ENCODE data around the gene ILF3.
A peak's percentile ranks its signal among the peaks of the same experiment; 100 is the strongest.
"Not testable (repeated sequence)": the region's sequence is repeated elsewhere in the genome, so short reads cannot be mapped to it uniquely, and the experiment has no call there.

The ILF3 gene

DNA sequence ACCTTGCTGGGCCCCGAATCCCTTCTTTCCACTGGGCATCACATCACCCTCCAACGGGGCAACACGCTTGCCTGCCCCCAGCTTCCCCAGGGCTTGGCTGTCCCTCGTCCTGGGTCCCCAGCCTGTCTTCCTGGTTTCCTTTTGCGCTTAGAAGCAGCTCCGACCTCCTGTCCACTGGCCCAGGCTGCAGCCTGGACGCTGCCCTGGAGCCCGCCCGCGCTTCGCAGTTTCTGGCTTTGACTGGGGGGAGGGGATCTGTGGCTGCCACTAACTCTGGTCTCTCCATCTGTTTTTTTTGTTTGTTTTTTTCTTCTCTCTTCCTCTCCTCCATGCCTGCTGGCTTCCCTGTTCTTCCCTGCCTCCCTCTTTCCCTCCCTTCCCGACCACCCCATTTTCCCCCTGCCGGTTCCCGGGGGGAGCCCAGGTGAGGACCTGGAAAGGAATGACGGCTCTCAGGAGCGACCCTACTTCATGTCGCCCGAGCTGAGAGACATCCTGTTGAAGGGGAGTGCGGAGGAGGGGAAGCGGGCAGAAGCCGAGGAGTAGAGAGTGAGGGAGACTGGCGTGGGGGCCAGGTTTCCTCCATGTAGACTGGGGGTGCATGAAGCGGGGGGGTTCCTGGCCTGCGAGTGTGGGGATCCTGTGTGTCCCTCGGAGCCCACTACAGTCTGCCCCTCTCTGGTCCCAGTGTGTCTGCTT, 11.5 kb upstream of the ILF3 start:
- DNase-seq (ENCODE audit: low spot score): no peak

DNA sequence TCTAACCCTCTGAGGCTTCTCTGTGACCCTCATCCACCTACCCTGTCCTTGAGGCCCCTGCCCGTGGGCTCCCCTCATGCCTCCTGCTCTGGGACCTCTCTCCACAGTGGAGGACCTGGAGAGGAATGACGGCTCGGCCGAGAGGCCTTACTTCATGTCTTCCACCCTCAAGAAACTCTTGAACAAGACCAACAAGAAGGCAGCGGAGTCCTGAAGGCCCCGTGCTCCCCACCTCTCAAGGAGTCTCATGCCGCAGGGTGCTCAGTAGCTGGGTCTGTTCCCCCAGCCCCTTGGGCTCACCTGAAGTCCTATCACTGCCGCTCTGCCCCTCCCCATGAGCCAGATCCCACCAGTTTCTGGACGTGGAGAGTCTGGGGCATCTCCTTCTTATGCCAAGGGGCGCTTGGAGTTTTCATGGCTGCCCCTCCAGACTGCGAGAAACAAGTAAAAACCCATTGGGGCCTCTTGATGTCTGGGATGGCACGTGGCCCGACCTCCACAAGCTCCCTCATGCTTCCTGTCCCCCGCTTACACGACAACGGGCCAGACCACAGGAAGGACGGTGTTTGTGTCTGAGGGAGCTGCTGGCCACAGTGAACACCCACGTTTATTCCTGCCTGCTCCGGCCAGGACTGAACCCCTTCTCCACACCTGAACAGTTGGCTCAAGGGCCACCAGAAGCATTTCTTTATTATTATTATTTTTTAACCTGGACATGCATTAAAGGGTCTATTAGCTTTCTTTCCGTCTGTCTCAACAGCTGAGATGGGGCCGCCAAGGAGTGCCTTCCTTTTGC, 10.8 kb upstream of the ILF3 start:
- DNase-seq (ENCODE audit: low spot score): no peak

DNA sequence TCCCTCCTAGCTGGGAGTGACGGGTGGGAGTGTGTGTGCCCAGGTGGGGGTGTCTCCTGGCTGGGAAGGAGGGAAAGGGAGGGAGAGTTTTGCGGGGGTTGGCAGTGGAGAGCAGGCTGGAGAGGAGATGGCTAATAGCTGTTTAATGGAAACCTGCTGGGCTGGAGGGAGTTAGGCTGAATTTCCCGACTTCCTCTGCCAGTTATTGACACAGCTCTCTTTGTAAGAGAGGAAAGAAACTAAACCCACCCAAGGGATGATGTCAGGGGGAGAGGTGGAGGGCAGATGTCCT, 10.2 kb upstream of the ILF3 start:
- DNase-seq (ENCODE audit: low spot score): no peak

DNA sequence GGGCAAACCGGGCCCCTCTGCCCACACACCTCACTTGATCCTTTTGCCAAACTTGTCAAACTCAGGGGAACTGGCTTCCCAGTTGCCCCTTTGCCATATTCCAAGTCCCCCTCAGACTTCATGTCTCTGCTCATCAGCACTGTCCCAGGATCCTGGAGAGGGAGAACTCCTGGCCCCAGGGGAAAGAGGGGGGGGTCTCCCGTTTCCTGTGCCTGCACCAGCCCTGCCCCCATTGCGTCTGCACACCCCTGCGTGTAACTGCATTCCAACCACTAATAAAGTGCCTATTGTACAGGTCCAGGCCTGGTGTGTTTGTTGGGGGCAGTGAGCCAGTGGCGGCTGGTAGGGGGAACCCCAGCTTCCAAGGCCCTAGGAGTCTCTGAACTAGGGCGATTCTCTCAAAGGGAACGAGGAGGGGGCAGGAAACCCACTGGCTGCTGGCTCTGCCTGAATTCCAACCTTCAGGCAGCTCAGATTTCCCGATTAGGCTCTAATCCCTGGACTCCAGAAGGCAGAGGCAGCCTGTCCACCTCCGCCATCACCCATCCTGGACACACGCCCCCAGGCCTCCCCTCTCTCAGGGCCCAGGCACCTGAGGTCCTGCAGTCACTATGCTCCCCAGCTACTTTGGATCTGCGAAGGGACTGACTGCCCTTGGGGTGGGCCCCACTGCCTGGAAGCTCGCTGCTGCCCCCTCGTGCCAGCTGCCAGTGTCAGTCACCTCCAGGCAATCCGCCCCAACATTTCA, 9.7 kb upstream of the ILF3 start:
- DNase-seq (ENCODE audit: low spot score): peak; percentile 97

DNA sequence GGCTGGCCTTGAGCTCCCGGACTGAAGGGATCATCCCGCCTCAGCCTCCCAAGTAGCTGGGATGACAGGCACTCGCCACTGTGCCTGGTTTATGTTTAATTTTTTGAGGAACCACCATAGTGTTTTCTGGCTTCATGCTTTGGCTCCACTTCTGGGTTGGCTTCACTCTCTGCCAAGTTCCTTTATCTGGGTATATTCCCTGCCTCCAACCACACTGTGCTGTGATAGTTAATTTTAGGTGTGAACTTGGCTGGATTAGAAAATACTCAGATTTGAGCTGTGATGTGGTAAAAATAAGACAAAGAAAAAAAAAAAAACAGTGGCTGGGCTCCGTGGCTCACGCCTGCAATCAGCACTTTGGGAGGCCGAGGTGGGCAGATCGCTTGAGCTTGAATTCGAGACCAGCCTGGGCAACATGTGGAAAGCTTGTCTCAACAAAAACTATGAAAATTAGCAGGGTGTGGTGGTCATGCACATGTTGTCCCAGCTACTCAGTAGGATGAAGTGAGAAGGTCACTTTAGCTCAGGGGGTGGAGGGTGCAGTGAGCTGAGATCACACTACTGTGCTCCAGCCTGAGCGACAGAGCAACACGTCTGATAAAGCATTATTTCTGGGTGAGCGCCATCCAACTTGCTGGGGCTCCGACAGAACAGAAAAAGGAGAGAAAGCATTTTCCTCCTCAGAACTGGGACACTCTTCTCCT, 7.5 kb upstream of the ILF3 start:
- DNase-seq (ENCODE audit: low spot score): no peak

DNA sequence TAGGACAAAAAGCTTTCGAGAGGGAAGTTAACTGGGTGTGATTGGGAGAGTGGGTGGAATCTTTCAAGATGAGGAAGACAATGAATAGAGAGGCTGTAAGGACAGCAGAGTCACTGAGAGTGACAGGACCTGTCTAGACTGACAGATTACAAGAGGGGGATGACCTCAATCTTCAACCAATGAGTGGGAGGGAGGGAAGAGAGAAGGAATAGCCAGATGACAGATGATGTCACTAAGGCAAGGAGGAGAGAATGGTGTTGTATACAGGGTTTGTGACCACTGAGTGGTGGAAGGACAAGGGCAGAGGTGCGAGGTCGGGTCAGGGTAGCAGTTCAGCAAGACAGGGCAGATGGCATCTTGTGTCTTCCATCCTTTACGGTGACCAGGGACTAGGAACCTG, 5.8 kb upstream of the ILF3 start:
- no peak for DNase-seq (ENCODE audit: low spot score)

- no peak for DNase-seq (ENCODE audit: low spot score)
Measured at GRCh38 chr19:10651851-10652250, 2.3 kb upstream of the ILF3 start.

DNA sequence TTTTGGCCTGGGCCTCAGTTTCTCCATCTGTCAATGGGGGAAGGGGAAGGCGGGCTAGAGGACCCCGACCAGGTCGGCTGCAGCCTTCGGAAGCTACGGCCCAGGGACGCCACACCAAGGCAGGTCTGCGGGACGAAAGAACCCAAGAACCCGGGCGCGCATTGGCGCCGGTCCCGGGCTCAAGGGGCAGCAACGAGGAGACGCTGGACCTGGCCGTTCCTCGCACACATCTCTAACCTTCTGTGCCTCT, 739 bp upstream of the ILF3 start:
- no peak for DNase-seq (ENCODE audit: low spot score)

- peak; percentile 70 for DNase-seq (ENCODE audit: low spot score)
Measured at GRCh38 chr19:10654610-10655456, 687 bp downstream of the ILF3 start.

DNA sequence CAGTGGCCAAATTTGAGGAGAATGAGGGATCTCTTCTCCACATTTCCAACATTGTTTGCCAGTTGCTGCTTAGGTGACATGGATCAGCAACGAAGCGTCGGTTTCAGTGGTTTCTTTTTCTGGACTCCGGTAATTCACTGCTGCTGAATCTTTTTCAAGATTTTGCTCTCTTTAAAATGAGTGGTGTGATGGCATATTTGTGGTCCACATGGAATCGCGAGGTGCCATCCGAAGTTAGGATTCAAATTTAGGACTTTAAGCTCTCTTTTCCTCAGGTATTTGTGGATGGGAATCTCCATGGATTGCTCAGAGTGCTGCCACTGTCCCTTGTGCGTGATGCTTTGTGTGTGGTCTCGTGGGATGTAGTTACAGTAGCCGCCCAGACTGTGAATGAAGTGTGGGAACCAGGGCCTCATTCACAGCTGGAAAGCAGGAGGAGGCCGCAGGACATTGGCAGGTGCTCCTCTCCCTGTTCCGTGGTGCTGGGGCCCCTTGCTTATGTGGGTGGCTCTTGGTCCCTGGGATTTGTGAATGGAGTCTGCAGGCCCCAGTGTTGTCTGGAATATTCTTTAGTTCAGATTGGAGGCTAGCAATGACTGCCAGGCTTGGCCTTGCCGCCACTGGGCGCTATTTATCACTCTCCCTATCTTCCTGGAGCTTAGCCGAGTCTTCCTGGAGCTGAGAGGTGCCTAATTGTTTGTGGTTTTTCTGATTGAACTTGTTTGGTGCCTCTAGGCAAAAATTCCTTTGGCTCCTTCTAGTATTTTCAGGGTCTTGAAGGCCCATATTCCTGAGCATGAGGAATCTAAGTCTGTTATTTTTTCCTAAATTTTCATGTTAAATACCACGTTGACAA, 1.5 kb downstream of the ILF3 start:
- no peak for DNase-seq (ENCODE audit: low spot score)

- DNase-seq (ENCODE audit: low spot score): no peak
Measured at GRCh38 chr19:10660346-10660745, 6.2 kb downstream of the ILF3 start.

GRCh38 chr19:10661946-10662345, 7.8 kb downstream of the ILF3 start:
- DNase-seq (ENCODE audit: low spot score): no peak

GRCh38 chr19:10662384-10663251, 8.5 kb downstream of the ILF3 start:
- no peak for DNase-seq (ENCODE audit: low spot score)

DNA sequence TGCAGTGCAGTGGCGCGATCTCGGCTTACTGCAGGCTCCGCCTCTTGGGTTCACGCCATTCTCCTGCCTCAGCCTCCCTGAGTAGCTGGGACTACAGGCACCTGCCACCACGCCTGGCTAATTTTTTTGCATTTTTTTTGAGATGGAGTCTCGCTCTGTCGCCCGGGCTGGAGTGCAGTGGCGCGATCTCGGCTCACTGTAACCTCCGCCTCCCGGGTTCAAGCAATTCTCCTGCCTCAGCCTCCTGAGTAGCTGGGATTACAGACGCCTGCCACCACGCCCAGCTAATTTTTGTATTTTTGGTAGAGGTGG, 9.1 kb downstream of the ILF3 start:
- DNase-seq (ENCODE audit: low spot score): not testable (repeated sequence)

DNA sequence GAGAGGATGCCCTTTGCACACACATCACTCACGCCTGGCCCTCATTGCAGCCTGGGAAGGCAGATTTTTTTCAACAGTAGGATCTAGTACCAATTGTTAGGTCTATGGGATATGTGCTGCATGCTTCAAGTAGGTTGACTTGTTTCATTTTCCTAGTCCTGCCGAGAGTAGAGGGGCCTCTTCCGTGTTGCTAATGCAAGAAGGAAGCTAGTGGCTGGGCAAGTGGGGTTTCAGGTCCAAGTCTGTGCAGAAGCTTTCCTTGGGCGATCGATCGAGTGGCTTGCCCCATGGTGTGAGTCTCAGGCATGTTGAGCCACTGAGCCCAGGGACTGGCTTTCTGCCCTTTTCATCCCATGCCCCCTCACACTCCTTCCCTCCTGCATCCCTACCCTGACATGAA, 13.7 kb downstream of the ILF3 start:
- no peak for DNase-seq (ENCODE audit: low spot score)

DNA sequence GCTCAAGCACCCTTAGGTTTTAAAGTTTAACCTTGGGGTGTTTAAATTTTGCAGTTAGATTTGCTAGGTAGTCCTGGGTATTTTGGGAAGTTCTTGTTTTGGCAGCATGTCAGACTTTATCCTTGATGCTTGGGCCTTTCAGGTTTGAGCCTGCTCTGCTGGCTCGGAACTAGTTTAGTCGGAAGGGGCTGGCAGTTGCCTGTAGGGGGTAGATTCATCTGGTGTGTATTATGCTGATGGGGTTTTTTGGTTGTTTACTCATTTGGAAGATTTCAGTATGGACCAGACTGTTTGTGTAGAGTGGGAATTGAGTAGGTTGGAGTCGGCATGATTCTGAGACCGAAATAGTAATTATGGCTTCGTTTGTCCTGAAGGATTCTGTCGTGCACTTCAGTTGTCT, 15.1 kb downstream of the ILF3 start:
- DNase-seq (ENCODE audit: low spot score): no peak

DNA sequence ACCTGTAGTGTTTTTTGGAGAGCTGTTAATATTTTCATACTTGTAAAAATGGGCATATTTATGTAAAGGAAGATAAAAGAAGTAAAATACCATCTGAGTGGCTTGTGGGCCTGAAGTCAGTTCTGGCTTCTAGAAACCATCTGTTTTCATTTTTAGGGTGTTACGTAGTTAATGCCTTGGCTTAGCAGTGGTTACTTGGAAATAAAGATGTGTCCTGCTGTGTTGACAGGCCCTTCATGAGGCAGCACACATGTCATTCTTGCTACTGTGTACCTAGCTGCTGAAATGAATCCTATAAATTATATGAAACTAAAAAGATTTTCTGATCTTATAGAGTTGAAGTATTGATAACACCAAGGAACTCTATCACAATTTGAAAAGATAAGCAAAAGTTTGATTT, 16.0 kb downstream of the ILF3 start:
- no peak for DNase-seq (ENCODE audit: low spot score)

DNA sequence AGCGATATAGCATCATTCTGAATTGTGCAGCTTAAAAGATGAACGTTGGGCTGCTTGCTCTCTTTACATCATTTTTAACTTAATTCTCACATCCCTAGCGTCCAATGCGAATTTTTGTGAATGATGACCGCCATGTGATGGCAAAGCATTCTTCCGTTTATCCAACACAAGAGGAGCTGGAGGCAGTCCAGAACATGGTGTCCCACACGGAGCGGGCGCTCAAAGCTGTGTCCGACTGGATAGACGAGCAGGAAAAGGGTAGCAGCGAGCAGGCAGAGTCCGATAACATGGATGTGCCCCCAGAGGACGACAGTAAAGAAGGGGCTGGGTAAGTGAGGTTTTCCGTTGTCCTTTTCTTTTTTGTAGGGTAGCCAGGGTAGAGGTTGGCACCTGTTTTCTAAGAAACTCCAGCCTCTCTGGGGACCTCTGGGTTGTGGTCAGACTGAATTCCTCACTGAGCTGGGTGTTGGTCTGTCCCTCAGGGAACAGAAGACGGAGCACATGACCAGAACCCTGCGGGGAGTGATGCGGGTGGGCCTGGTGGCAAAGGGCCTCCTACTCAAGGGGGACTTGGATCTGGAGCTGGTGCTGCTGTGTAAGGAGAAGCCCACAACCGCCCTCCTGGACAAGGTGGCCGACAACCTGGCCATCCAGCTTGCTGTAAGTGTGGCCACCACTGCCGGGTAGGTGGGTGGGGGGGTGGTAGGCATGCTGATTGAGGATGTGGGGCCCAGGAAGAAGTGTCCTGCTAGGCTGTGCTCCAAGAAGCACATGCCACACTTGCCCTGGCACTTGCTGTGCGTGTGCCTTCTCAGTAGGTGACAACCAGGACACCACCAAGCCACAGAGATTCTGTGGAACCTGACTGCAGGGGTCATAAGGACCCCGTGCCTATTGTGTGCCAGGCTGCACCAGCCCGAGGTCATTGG, 17.0 kb downstream of the ILF3 start:
- DNase-seq (ENCODE audit: low spot score): no peak

DNA sequence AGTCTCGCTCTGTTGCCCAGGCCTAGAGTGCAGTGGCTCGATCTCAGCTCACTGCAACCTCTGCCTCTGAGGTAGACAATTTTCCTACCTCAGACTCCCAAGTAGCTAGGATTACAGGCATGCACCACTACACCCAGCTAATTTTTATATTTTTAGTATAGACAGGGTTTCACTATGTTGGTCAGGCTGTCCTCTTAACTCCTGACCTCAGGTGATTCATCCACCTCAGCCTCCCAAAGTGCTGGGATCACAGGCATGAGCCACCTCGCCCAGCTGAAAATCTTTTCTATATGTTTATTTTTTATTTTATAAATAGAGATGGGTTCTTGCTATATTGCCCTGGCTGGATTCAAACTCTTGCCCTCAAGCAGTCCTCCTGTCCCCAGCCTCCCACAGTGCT, 17.8 kb downstream of the ILF3 start:
- DNase-seq (ENCODE audit: low spot score): not testable (repeated sequence)
